Adrenal gland (tissue), 5 donors: Measurements from ENCODE around the gene MUC20.

ENCODE experiments used
- POLR2A ChIP-seq, 2 donors: fragments of 450-650 bp; IDR thresholded peaks; one replicate each; pipeline ENCODE4 v1.6.1; 2017; ENCODE audit warnings: antibody characterized with exemption in 2 of 2, mild to moderate bottlenecking in 2 of 2, moderate library complexity in 1 of 2
- TF ChIP-seq, protein P1 (sequence below), 6 experiments: fragments of 450-650 bp in 4 of 6; fragments of 200-600 bp in 2 of 6; sonication (generic) in 1 of 6; IDR thresholded peaks; 1 replicate in 5 of 6; 2 replicates in 1 of 6; pipeline versions ENCODE4 v1.5.1 to v1.8.0; 2016 to 2021; ENCODE audit warnings: antibody characterized with exemption in 6 of 6, mild to moderate bottlenecking in 2 of 6, moderate library complexity in 1 of 6
- donor health status: DM: no; HTN: no; CAD: no.

DNA sequence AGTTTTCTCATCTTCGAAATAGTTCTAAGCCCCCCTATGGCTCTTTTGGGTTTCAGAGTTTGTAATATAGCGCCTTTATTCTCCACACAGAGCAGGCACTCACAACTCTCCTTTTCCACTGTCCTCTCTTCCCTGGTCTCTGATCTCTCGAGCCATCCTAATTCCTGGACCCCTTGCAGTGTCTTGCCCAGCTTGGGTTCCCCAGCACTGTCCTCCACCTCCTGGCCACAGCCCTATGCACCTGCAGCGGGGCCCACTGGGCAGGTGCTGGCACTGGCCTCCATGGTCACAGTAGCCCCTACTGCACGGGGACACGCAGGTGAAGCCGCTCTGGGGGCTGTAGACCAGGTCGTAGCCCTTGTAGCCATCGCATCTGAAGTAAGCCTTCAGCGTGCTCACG is 27.9 kb downstream of the MUC20 start:
- TF ChIP-seq POLR2A (IDR thresholded peaks at IDR 0.05), result no peak
- TF ChIP-seq, protein P1, sequence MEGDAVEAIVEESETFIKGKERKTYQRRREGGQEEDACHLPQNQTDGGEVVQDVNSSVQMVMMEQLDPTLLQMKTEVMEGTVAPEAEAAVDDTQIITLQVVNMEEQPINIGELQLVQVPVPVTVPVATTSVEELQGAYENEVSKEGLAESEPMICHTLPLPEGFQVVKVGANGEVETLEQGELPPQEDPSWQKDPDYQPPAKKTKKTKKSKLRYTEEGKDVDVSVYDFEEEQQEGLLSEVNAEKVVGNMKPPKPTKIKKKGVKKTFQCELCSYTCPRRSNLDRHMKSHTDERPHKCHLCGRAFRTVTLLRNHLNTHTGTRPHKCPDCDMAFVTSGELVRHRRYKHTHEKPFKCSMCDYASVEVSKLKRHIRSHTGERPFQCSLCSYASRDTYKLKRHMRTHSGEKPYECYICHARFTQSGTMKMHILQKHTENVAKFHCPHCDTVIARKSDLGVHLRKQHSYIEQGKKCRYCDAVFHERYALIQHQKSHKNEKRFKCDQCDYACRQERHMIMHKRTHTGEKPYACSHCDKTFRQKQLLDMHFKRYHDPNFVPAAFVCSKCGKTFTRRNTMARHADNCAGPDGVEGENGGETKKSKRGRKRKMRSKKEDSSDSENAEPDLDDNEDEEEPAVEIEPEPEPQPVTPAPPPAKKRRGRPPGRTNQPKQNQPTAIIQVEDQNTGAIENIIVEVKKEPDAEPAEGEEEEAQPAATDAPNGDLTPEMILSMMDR (IDR thresholded peaks at IDR 0.05), result no peak
